Endothelial cell of umbilical vein (primary cell): ENCODE data around the gene BNIP2. TPM values are rescaled to one million over a fixed set of nuclear protein-coding genes. Genes with fewer than 3 reads are reported as not detected.

Experiments
- BruUV-seq: library from RNA; stranded (reverse); fragments of 400-500 nt; replicated peaks from 2 replicates; lab custom pipeline; 2021; lab: Mats Ljungman, UMichigan
- CTCF ChIA-PET: fragments of 300-600, 350-600 bp; sonication (Branson Sonifier 250); formaldehyde crosslinking; loops from one replicate; lab custom pipeline; 2021; ENCODE audit warnings: antibody characterized with exemption, inconsistent platforms; lab: Charles Lee
- POLR2A ChIA-PET: fragments of 300-600, 350-600 bp; sonication (Branson Sonifier 250); formaldehyde crosslinking; loops from one replicate; lab custom pipeline; 2021; ENCODE audit warnings: antibody characterized with exemption, inconsistent platforms; lab: Charles Lee
- DNase-seq: peaks from one replicate; pipeline ENCODE4 v3.0.0-alpha.2; 2011; ENCODE audit warnings: low read depth, low spot score
- FAIRE-seq: peaks from 2 replicates; lab custom pipeline; 2011; peaks lifted over from hg19 to GRCh38; lab: Jason Lieb, UNC
- H2AFZ ChIP-seq: 2 replicates; pipeline ENCODE4 v1.6.0; 2012; ENCODE audit warnings: low read depth, low read length, control low read depth, inconsistent platforms
- H3K27ac ChIP-seq: 2 replicates; pipeline ENCODE4 v1.5.1; 2011; ENCODE audit warnings: low read depth, mild to moderate bottlenecking, control low read depth, low read length, moderate library complexity; ENCODE audit not compliant: insufficient read depth
- H3K27me3 ChIP-seq, 2 experiments: 2 replicates each; pipeline versions ENCODE4 v1.6.0 to v1.6.1; 2011; ENCODE audit warnings: low read length in 2 of 2, mixed read lengths in 1 of 2; ENCODE audit not compliant: control insufficient read depth in 2 of 2, insufficient read depth in 2 of 2
- H3K36me3 ChIP-seq, 2 experiments: 2 replicates in 1 of 2; 3 replicates in 1 of 2; pipeline ENCODE4 v1.5.1; 2011; ENCODE audit warnings: low read length in 2 of 2, mild to moderate bottlenecking in 1 of 2, moderate library complexity in 1 of 2; ENCODE audit not compliant: control insufficient read depth in 2 of 2, insufficient read depth in 2 of 2; ENCODE audit errors: extremely low read depth in 1 of 2
- H3K4me1 ChIP-seq: 3 replicates; pipeline ENCODE4 v1.5.1; 2011; ENCODE audit warnings: mild to moderate bottlenecking, low read length; ENCODE audit not compliant: control insufficient read depth, insufficient read depth; ENCODE audit errors: extremely low read depth
- H3K4me2 ChIP-seq: 2 replicates; pipeline ENCODE4 v1.6.1; 2011; ENCODE audit warnings: low read length, control low read depth, mixed read lengths; ENCODE audit not compliant: insufficient read depth
- H3K4me3 ChIP-seq, 3 experiments: fragments of 200-600 bp in 1 of 3; sonication (generic), shearing (Covaris generic) in 1 of 3; replicated peaks in 1 of 3; 2 replicates each; pipeline ENCODE4 v1.5.1; 2011 to 2016; ENCODE audit warnings: control low read depth in 3 of 3, low read length in 3 of 3, mild to moderate bottlenecking in 2 of 3, inconsistent platforms in 1 of 3, low read depth in 1 of 3, moderate library complexity in 1 of 3; ENCODE audit not compliant: insufficient read depth in 1 of 3
- H3K79me2 ChIP-seq: 2 replicates; pipeline ENCODE4 v1.6.0; 2012; ENCODE audit warnings: low read length, inconsistent platforms; ENCODE audit not compliant: control insufficient read depth, insufficient read depth
- H3K9ac ChIP-seq: replicated peaks from 2 replicates; pipeline ENCODE3; 2011; ENCODE audit warnings: low read length, control low read depth; ENCODE audit not compliant: insufficient read depth; ENCODE audit errors: extremely low read depth
- H3K9me1 ChIP-seq: replicated peaks from 3 replicates; pipeline ENCODE4 v1.6.0; 2011; ENCODE audit warnings: mild to moderate bottlenecking, low read length; ENCODE audit not compliant: control insufficient read depth, insufficient read depth; ENCODE audit errors: extremely low read depth
- H3K9me3 ChIP-seq: replicated peaks from 2 replicates; pipeline ENCODE4 v1.5.1; 2012; ENCODE audit warnings: low read length, inconsistent platforms; ENCODE audit not compliant: control insufficient read depth, insufficient read depth
- H4K20me1 ChIP-seq: replicated peaks from 2 replicates; pipeline ENCODE3; 2011; ENCODE audit warnings: mild to moderate bottlenecking, low read length; ENCODE audit not compliant: control insufficient read depth, insufficient read depth; ENCODE audit errors: extremely low read depth
- EZH2 ChIP-seq: IDR thresholded peaks from 2 replicates; pipeline ENCODE4 v1.6.1; 2012; ENCODE audit warnings: borderline replicate concordance, low read depth, mild to moderate bottlenecking, moderate library complexity, low read length, inconsistent platforms; ENCODE audit not compliant: severe bottlenecking
- FOS ChIP-seq: IDR thresholded peaks from 2 replicates; pipeline ENCODE4 v1.6.1; 2011; ENCODE audit warnings: mild to moderate bottlenecking, low read length, moderate library complexity, borderline replicate concordance; ENCODE audit not compliant: insufficient read depth
- GATA2 ChIP-seq: IDR thresholded peaks from 2 replicates; pipeline ENCODE4 v1.7.0; 2011; ENCODE audit warnings: low read depth, mild to moderate bottlenecking, moderate library complexity, mixed read lengths, low read length; ENCODE audit not compliant: insufficient read length, insufficient read depth
- JUN ChIP-seq: IDR thresholded peaks from 2 replicates; pipeline ENCODE4 v1.6.1; 2011; ENCODE audit warnings: borderline replicate concordance, low read depth; ENCODE audit not compliant: insufficient read length, insufficient read depth
- MYC ChIP-seq: IDR thresholded peaks from one replicate; pipeline ENCODE4 v1.6.1; 2011; ENCODE audit warnings: mild to moderate bottlenecking, low read depth, low read length
- POLR2A ChIP-seq: IDR thresholded peaks from 2 replicates; pipeline ENCODE4 v1.6.1; 2012; ENCODE audit warnings: low read depth, mild to moderate bottlenecking, control low read depth, low read length
- POLR2AphosphoS5 ChIP-seq: IDR thresholded peaks from 2 replicates; pipeline ENCODE4 v1.6.1; 2012; ENCODE audit warnings: low read depth, mild to moderate bottlenecking, control low read depth, low read length, moderate library complexity; ENCODE audit not compliant: insufficient read depth
- dilution Hi-C: fragments of 300-500 bp; cut with MboI; formaldehyde crosslinking; loops from one replicate; pipeline ENCODE4 v1.15.0; 2019; ENCODE audit warnings: low sequenced_read_pairs; ENCODE audit not compliant: extremely low pct_ligation_motif_present
- intact Hi-C: fragments of 100-400 bp; cut with micrococcal nuclease; formaldehyde crosslinking; loops from one replicate; pipeline ENCODE4 v1.10.0; 2022
- polyA plus RNA-seq, 4 experiments: library from polyadenylated mRNA; depleted of rRNA in 3 of 4; stranded (reverse) in 3 of 4; unstranded in 1 of 4; fragments of >200 nt; gene quantifications; 2 replicates each; pipeline versions ENCODE4 v1.2.1 to v1.2.3, GENCODE V29; 2011 to 2012; ENCODE audit warnings: missing spikeins in 1 of 4
- total RNA-seq: library from RNA; stranded (reverse); gene quantifications from 2 replicates; pipeline ENCODE4 v1.2.3, GENCODE V29; 2021
- TF ChIP-seq, protein P1 (sequence below): IDR thresholded peaks from 2 replicates; pipeline ENCODE4 v1.6.1; 2011; ENCODE audit not compliant: insufficient read depth, insufficient read length
- TF ChIP-seq, protein P2 (sequence below), 2 donors: IDR thresholded peaks; 1 replicate in 1 of 2; 2 replicates in 1 of 2; pipeline ENCODE4 v1.5.1; 2011; ENCODE audit warnings: low read length in 2 of 2, mild to moderate bottlenecking in 2 of 2, moderate library complexity in 2 of 2, control low read depth in 1 of 2, inconsistent platforms in 1 of 2, low read depth in 1 of 2; ENCODE audit not compliant: insufficient read depth in 1 of 2; ENCODE audit errors: extremely low read depth in 1 of 2

BNIP2 gene
- total and polyA plus RNA-seq, 2 donors (not counting 3 experiments of a cell fraction or from before 2014, with no cell fraction given), result 39.1 to 90.1 TPM

DNA sequence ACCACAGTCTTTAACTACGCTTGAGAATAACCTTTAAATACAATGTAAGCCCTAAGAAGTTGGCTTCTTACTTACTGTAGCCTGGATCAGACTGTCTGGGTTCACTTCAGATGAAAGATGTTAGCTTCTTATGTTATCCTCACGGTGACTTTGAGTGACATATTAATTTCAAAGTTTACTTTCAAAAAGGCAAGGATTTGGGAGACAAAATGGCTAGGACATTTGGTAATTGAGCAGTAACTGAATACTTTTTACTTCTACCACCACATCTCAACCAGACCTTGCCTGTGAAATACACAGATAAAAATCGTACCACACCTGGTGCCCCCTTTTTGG lies 36.0 kb upstream of the BNIP2 start:
- no peak overlapping the region for H3K27ac ChIP-seq
- dilution Hi-C loops (no loop called here), intact Hi-C loops (loop anchor here (1.0 to 10.0 kb wide), 4 partner anchors 190 to 601 kb away; no protein-coding TSS in a partner anchor)
- H3K4me1 ChIP-seq, result no peaks in the 10 kb centered on the region
- no peak for DNase-seq
- BruUV-seq, result no TSS peak
- no peaks in the 10 kb centered on the region for H4K20me1 ChIP-seq
- H3K27me3 ChIP-seq, result peaks cover 10 to 24% of the 10 kb centered on the region in 2 experiments
- H3K4me2 ChIP-seq, result no peak overlapping the region
- no peak overlapping the region for H3K9ac ChIP-seq
- CTCF ChIA-PET, result interaction anchor here (0.7 to 6.1 kb wide), 36 partner anchors 9 to 795 kb away, joined by 3 to 145 read pairs (median 6); no protein-coding TSS in a partner anchor
- no peaks in the 10 kb centered on the region for H3K79me2 ChIP-seq
- H3K4me3 ChIP-seq, result no peak overlapping the region
- no peaks in the 10 kb centered on the region for H3K9me1 ChIP-seq
- no peaks in the 10 kb centered on the region for H3K36me3 ChIP-seq
- H2AFZ ChIP-seq, result no peak overlapping the region
- H3K9me3 ChIP-seq, result no peaks in the 10 kb centered on the region
- POLR2A ChIA-PET, result no interaction called here
- no peak for FAIRE-seq
- TF ChIP-seq, protein P1, sequence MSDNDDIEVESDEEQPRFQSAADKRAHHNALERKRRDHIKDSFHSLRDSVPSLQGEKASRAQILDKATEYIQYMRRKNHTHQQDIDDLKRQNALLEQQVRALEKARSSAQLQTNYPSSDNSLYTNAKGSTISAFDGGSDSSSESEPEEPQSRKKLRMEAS, result no peak
- TF ChIP-seq JUN, result no peak
- TF ChIP-seq POLR2AphosphoS5, result no peak
- TF ChIP-seq MYC, result no peak
- no peak for TF ChIP-seq FOS
- no peak for TF ChIP-seq EZH2
- TF ChIP-seq, protein P2, sequence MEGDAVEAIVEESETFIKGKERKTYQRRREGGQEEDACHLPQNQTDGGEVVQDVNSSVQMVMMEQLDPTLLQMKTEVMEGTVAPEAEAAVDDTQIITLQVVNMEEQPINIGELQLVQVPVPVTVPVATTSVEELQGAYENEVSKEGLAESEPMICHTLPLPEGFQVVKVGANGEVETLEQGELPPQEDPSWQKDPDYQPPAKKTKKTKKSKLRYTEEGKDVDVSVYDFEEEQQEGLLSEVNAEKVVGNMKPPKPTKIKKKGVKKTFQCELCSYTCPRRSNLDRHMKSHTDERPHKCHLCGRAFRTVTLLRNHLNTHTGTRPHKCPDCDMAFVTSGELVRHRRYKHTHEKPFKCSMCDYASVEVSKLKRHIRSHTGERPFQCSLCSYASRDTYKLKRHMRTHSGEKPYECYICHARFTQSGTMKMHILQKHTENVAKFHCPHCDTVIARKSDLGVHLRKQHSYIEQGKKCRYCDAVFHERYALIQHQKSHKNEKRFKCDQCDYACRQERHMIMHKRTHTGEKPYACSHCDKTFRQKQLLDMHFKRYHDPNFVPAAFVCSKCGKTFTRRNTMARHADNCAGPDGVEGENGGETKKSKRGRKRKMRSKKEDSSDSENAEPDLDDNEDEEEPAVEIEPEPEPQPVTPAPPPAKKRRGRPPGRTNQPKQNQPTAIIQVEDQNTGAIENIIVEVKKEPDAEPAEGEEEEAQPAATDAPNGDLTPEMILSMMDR (IDR thresholded peaks at IDR 0.05; ENCODE audit: extremely low read depth in 1 of 2, insufficient read depth in 1 of 2, low read depth in 1 of 2, low read length in 2 of 2), result no peak
- TF ChIP-seq POLR2A, result no peak
- TF ChIP-seq GATA2, result no peak
